ENCODE data around the gene PTAR1. TPM values are rescaled to one million over a fixed set of nuclear protein-coding genes. Genes with fewer than 3 reads are reported as not detected.

The PTAR1 gene
- total RNA-seq, 2 experiments from 2014 or later, result 48.2 to 68.8 TPM

- H3K4me3 ChIP-seq (ENCODE audit: low read depth, low read length, poor library complexity, severe bottlenecking), result no peak overlapping the region
- no peak for DNase-seq (ENCODE audit: low spot score)
- H3K36me3 ChIP-seq (ENCODE audit: insufficient read depth, low read length), result no peaks in the 10 kb centered on the region
- intact Hi-C loops (cut with micrococcal nuclease; ENCODE audit: unreplicated experiment), result no loop called here
- H3K79me2 ChIP-seq (ENCODE audit: insufficient read depth, low read depth, low read length), result no peaks in the 10 kb centered on the region
- ChIA-PET CTCF (ENCODE audit: unreplicated experiment) (no interaction called here), POLR2A (interaction anchor here (0.7 kb wide), 1 partner anchor 11 kb away, joined by 3 read pairs; no protein-coding TSS in a partner anchor)
- H3K4me2 ChIP-seq (ENCODE audit: low read length), result no peak overlapping the region
- no peak overlapping the region for H2AFZ ChIP-seq (ENCODE audit: low read length)
- H3K9me3 ChIP-seq (ENCODE audit: low read length), result no peaks in the 10 kb centered on the region
- H3K4me1 ChIP-seq (ENCODE audit: insufficient read depth, low read length, poor library complexity, severe bottlenecking), result no peaks in the 10 kb centered on the region
- no peaks in the 10 kb centered on the region for H3K9me2 ChIP-seq (ENCODE audit: insufficient read depth, low read length)
- TF ChIP-seq EZH2phosphoT487 (IDR thresholded peaks at IDR 0.05; ENCODE audit: borderline replicate concordance, low read depth, low read length), result no peak
- TF ChIP-seq CTCF (conservative IDR thresholded peaks at IDR 0.05; ENCODE audit: low read length), result no peak
- no peak overlapping the region for H3K27ac ChIP-seq (ENCODE audit: low read depth, low read length, poor library complexity, severe bottlenecking)
- BruUV-seq (replicated peaks), result no TSS peak
- H4K20me1 ChIP-seq (ENCODE audit: insufficient read depth, low read length), result no peaks in the 10 kb centered on the region
Measured at GRCh38 chr9:69678843-69679538, 80.8 kb downstream of the PTAR1 start.

- Histone ChIP-seq H3K36me3 (ENCODE audit: insufficient read depth, low read length) (no peaks in the 10 kb centered on the region), H3K4me3 (ENCODE audit: low read depth, low read length, poor library complexity, severe bottlenecking) (no peak overlapping the region), H3K4me1 (ENCODE audit: insufficient read depth, low read length, poor library complexity, severe bottlenecking) (no peaks in the 10 kb centered on the region), H3K27ac (ENCODE audit: low read depth, low read length, poor library complexity, severe bottlenecking) (no peak overlapping the region), H2AFZ (ENCODE audit: low read length) (no peak overlapping the region), H3K4me2 (ENCODE audit: low read length) (no peak overlapping the region), H3K9me2 (ENCODE audit: insufficient read depth, low read length) (no peaks in the 10 kb centered on the region), H3K79me2 (ENCODE audit: insufficient read depth, low read depth, low read length) (no peaks in the 10 kb centered on the region), H4K20me1 (ENCODE audit: insufficient read depth, low read length) (no peaks in the 10 kb centered on the region), H3K9me3 (ENCODE audit: low read length) (no peaks in the 10 kb centered on the region)
- TF ChIP-seq EZH2phosphoT487 (IDR thresholded peaks at IDR 0.05; ENCODE audit: borderline replicate concordance, low read depth, low read length) (no peak), CTCF (conservative IDR thresholded peaks at IDR 0.05; ENCODE audit: low read length) (no peak)
- intact Hi-C loops (cut with micrococcal nuclease; ENCODE audit: unreplicated experiment), result no loop called here
- POLR2A ChIA-PET, result interaction anchor here (0.6 kb wide), 1 partner anchor 108 kb away, joined by 3 read pairs; no protein-coding TSS in a partner anchor
- CTCF ChIA-PET (ENCODE audit: unreplicated experiment), result no interaction called here
- DNase-seq (ENCODE audit: low spot score), result no peak
- no TSS peak for BruUV-seq (replicated peaks)
Measured at GRCh38 chr9:69677931-69678330, 81.9 kb downstream of the PTAR1 start.

GRCh38 chr9:69675563-69675962, 84.2 kb downstream of the PTAR1 start:
- intact Hi-C loops (cut with micrococcal nuclease; ENCODE audit: unreplicated experiment), result no loop called here
- no TSS peak for BruUV-seq (replicated peaks)
- ChIA-PET POLR2A (no interaction called here), CTCF (ENCODE audit: unreplicated experiment) (no interaction called here)
- TF ChIP-seq CTCF (conservative IDR thresholded peaks at IDR 0.05; ENCODE audit: low read length) (no peak), EZH2phosphoT487 (IDR thresholded peaks at IDR 0.05; ENCODE audit: borderline replicate concordance, low read depth, low read length) (no peak)
- Histone ChIP-seq H3K27ac (ENCODE audit: low read depth, low read length, poor library complexity, severe bottlenecking) (no peak overlapping the region), H3K9me2 (ENCODE audit: insufficient read depth, low read length) (no peaks in the 10 kb centered on the region), H3K9me3 (ENCODE audit: low read length) (no peaks in the 10 kb centered on the region), H3K4me2 (ENCODE audit: low read length) (no peak overlapping the region), H3K4me3 (ENCODE audit: low read depth, low read length, poor library complexity, severe bottlenecking) (no peak overlapping the region), H4K20me1 (ENCODE audit: insufficient read depth, low read length) (no peaks in the 10 kb centered on the region), H3K36me3 (ENCODE audit: insufficient read depth, low read length) (no peaks in the 10 kb centered on the region), H2AFZ (ENCODE audit: low read length) (no peak overlapping the region), H3K79me2 (ENCODE audit: insufficient read depth, low read depth, low read length) (no peaks in the 10 kb centered on the region), H3K4me1 (ENCODE audit: insufficient read depth, low read length, poor library complexity, severe bottlenecking) (no peaks in the 10 kb centered on the region)
- no peak for DNase-seq (ENCODE audit: low spot score)
